Dendritic cell treated with granulocyte-macrophage colony-stimulating factor and Interleukin-4, amounts not matched to agents 40 ng/mL and 50 ng/mL, for 4 days (primary cell): Measurements from ENCODE around the gene ACYP1.

ENCODE experiments used
- H3K27ac Mint-ChIP-seq: one replicate; pipeline ENCODE4 v1.8.0; 2022; ENCODE audit warnings: mild to moderate bottlenecking, mixed read lengths
- H3K27me3 Mint-ChIP-seq: one replicate; pipeline ENCODE4 v1.8.0; 2022; ENCODE audit warnings: mild to moderate bottlenecking, mixed read lengths
- H3K36me3 Mint-ChIP-seq: one replicate; pipeline ENCODE4 v1.8.0; 2022; ENCODE audit warnings: low read depth, mixed read lengths
- H3K4me1 Mint-ChIP-seq: one replicate; pipeline ENCODE4 v1.8.0; 2022; ENCODE audit warnings: low read depth, mixed read lengths
- H3K4me3 Mint-ChIP-seq: one replicate; pipeline ENCODE4 v1.8.0; 2022; ENCODE audit warnings: mild to moderate bottlenecking, moderate library complexity, mixed read lengths
- H3K9me3 Mint-ChIP-seq: one replicate; pipeline ENCODE4 v1.8.0; 2022; ENCODE audit warnings: mixed read lengths
- intact Hi-C: fragments of 100-400 bp; cut with micrococcal nuclease; formaldehyde crosslinking; loops from one replicate; pipeline ENCODE4 v1.15.0; 2022

Gene ACYP1

GRCh38 chr14:75063491-75064204 is at the start of gene ACYP1:
TSS of gene ACYP1 (minus strand) at chr14:75064024. CDS start at chr14:75063553, 471 bp downstream.
- intact Hi-C loops, result loop anchor here (5.0 kb wide), 1 partner anchor 61 kb away; the partner anchor contains the start of gene EIF2B2
- peaks cover 23% of the 10 kb centered on the region for H3K36me3 Mint-ChIP-seq

GRCh38 chr14:75109877-75110276 is 46.1 kb upstream of the ACYP1 start:
- H3K4me1 Mint-ChIP-seq, result no peaks in the 10 kb centered on the region
- peaks cover 93% of the 10 kb centered on the region for H3K36me3 Mint-ChIP-seq
- intact Hi-C loops, result no loop called here
- no peak overlapping the region for H3K4me3 Mint-ChIP-seq
- no peaks in the 10 kb centered on the region for H3K9me3 Mint-ChIP-seq
- H3K27ac Mint-ChIP-seq, result no peak overlapping the region
- H3K27me3 Mint-ChIP-seq, result no peaks in the 10 kb centered on the region

More at GRCh38 chr14:75063491-75064204, at the start of gene ACYP1:
- Mint-ChIP-seq H3K4me3 (peak within 1 kb of the TSS; percentile 94), H3K4me1 (peaks cover 14% of the 10 kb centered on the region), H3K27ac (peak within 1 kb of the TSS; percentile 92), H3K27me3 (no peaks in the 10 kb centered on the region), H3K9me3 (no peaks in the 10 kb centered on the region)

GRCh38 chr14:75107186-75107585 is 43.4 kb upstream of the ACYP1 start:
- Mint-ChIP-seq H3K36me3 (peaks cover 97% of the 10 kb centered on the region), H3K4me1 (no peaks in the 10 kb centered on the region), H3K4me3 (no peak overlapping the region), H3K9me3 (no peaks in the 10 kb centered on the region), H3K27me3 (no peaks in the 10 kb centered on the region), H3K27ac (no peak overlapping the region)
- intact Hi-C loops, result no loop called here

GRCh38 chr14:75101491-75101890 is 37.7 kb upstream of the ACYP1 start:
- H3K27ac Mint-ChIP-seq, result no peak overlapping the region
- no peak overlapping the region for H3K4me3 Mint-ChIP-seq
- intact Hi-C loops, result no loop called here

GRCh38 chr14:75098682-75099081 is 34.9 kb upstream of the ACYP1 start:
- no peaks in the 10 kb centered on the region for H3K4me1 Mint-ChIP-seq

More at GRCh38 chr14:75101491-75101890, 37.7 kb upstream of the ACYP1 start:
- Mint-ChIP-seq H3K36me3 (peaks cover 98% of the 10 kb centered on the region), H3K4me1 (no peaks in the 10 kb centered on the region), H3K9me3 (no peaks in the 10 kb centered on the region), H3K27me3 (no peaks in the 10 kb centered on the region)

GRCh38 chr14:75098212-75098611 is 34.4 kb upstream of the ACYP1 start:
- Mint-ChIP-seq H3K9me3 (no peaks in the 10 kb centered on the region), H3K27ac (no peak overlapping the region), H3K4me1 (no peaks in the 10 kb centered on the region), H3K36me3 (peaks cover 99% of the 10 kb centered on the region), H3K27me3 (no peaks in the 10 kb centered on the region), H3K4me3 (no peak overlapping the region)
- intact Hi-C loops, result no loop called here

More at GRCh38 chr14:75098682-75099081, 34.9 kb upstream of the ACYP1 start:
- Mint-ChIP-seq H3K27me3 (no peaks in the 10 kb centered on the region), H3K4me3 (no peak overlapping the region), H3K27ac (no peak overlapping the region), H3K36me3 (peaks cover 98% of the 10 kb centered on the region), H3K9me3 (no peaks in the 10 kb centered on the region)
- intact Hi-C loops, result no loop called here

- Mint-ChIP-seq H3K9me3 (no peaks in the 10 kb centered on the region), H3K4me3 (no peak overlapping the region), H3K4me1 (no peaks in the 10 kb centered on the region), H3K27me3 (no peaks in the 10 kb centered on the region), H3K27ac (no peak overlapping the region), H3K36me3 (peaks cover 97% of the 10 kb centered on the region)
- intact Hi-C loops, result no loop called here
Measured at GRCh38 chr14:75096959-75097358, 33.1 kb upstream of the ACYP1 start.

- H3K27ac Mint-ChIP-seq, result no peak overlapping the region
- H3K36me3 Mint-ChIP-seq, result peaks cover 97% of the 10 kb centered on the region
- no peaks in the 10 kb centered on the region for H3K27me3 Mint-ChIP-seq
- intact Hi-C loops, result no loop called here
- no peaks in the 10 kb centered on the region for H3K4me1 Mint-ChIP-seq
- no peak overlapping the region for H3K4me3 Mint-ChIP-seq
- no peaks in the 10 kb centered on the region for H3K9me3 Mint-ChIP-seq
Measured at GRCh38 chr14:75095690-75096089, 31.9 kb upstream of the ACYP1 start.

GRCh38 chr14:75094896-75095295 is 31.1 kb upstream of the ACYP1 start:
- intact Hi-C loops, result no loop called here

GRCh38 chr14:75092698-75093097 is 28.9 kb upstream of the ACYP1 start:
- intact Hi-C loops, result no loop called here
- Mint-ChIP-seq H3K27me3 (no peaks in the 10 kb centered on the region), H3K4me1 (no peaks in the 10 kb centered on the region), H3K9me3 (no peaks in the 10 kb centered on the region), H3K27ac (no peak overlapping the region), H3K4me3 (no peak overlapping the region), H3K36me3 (peaks cover 76% of the 10 kb centered on the region)

More at GRCh38 chr14:75094896-75095295, 31.1 kb upstream of the ACYP1 start:
- Mint-ChIP-seq H3K27me3 (no peaks in the 10 kb centered on the region), H3K4me3 (no peak overlapping the region), H3K27ac (no peak overlapping the region), H3K9me3 (no peaks in the 10 kb centered on the region), H3K4me1 (no peaks in the 10 kb centered on the region), H3K36me3 (peaks cover 96% of the 10 kb centered on the region)

GRCh38 chr14:75091251-75091650 is 27.4 kb upstream of the ACYP1 start:
- Mint-ChIP-seq H3K9me3 (no peaks in the 10 kb centered on the region), H3K4me3 (no peak overlapping the region), H3K27ac (no peak overlapping the region), H3K4me1 (no peaks in the 10 kb centered on the region), H3K27me3 (no peaks in the 10 kb centered on the region), H3K36me3 (peaks cover 76% of the 10 kb centered on the region)
- intact Hi-C loops, result no loop called here

GRCh38 chr14:75090353-75090752 is 26.5 kb upstream of the ACYP1 start:
- Mint-ChIP-seq H3K27ac (no peak overlapping the region), H3K4me3 (no peak overlapping the region)

GRCh38 chr14:75088566-75089373 is 24.9 kb upstream of the ACYP1 start:
- no peaks in the 10 kb centered on the region for H3K9me3 Mint-ChIP-seq
- no peak overlapping the region for H3K27ac Mint-ChIP-seq
- intact Hi-C loops, result loop anchor here (1.0 to 10.0 kb wide), 4 partner anchors 54 to 228 kb away; no protein-coding TSS in a partner anchor

More at GRCh38 chr14:75090353-75090752, 26.5 kb upstream of the ACYP1 start:
- intact Hi-C loops, result no loop called here
- Mint-ChIP-seq H3K27me3 (no peaks in the 10 kb centered on the region), H3K4me1 (no peaks in the 10 kb centered on the region), H3K36me3 (peaks cover 76% of the 10 kb centered on the region), H3K9me3 (no peaks in the 10 kb centered on the region)

GRCh38 chr14:75088153-75088552 is 24.3 kb upstream of the ACYP1 start:
- H3K27me3 Mint-ChIP-seq, result no peaks in the 10 kb centered on the region
- H3K4me1 Mint-ChIP-seq, result no peaks in the 10 kb centered on the region
- H3K27ac Mint-ChIP-seq, result no peak overlapping the region
- peaks cover 77% of the 10 kb centered on the region for H3K36me3 Mint-ChIP-seq
- no peaks in the 10 kb centered on the region for H3K9me3 Mint-ChIP-seq
- H3K4me3 Mint-ChIP-seq, result no peak overlapping the region
- intact Hi-C loops, result loop anchor here (1.0 to 10.0 kb wide), 4 partner anchors 53 to 227 kb away; no protein-coding TSS in a partner anchor

More at GRCh38 chr14:75088566-75089373, 24.9 kb upstream of the ACYP1 start:
- H3K4me1 Mint-ChIP-seq, result no peaks in the 10 kb centered on the region
- H3K27me3 Mint-ChIP-seq, result no peaks in the 10 kb centered on the region
- no peak overlapping the region for H3K4me3 Mint-ChIP-seq
- H3K36me3 Mint-ChIP-seq, result peaks cover 76% of the 10 kb centered on the region
